ENCODE results near the gene IGBP1.

GRCh38 chrX:70201732-70202131 is 68.5 kb downstream of the IGBP1 start:
- TF ChIP-seq CTCF (IDR thresholded peaks at IDR 0.05; ENCODE audit: low read depth, low read length) (no peak), POLR2A (IDR thresholded peaks at IDR 0.05; ENCODE audit: extremely low read depth, insufficient read length) (no peak)

All from NB4 (cell line).